GM23338 (cell line): ENCODE measurements around the gene EXOC3L1.

Experiments
- CREB1 ChIP-seq: fragments of 250-450 bp; sonication (Bioruptor Pico); IDR thresholded peaks from 2 replicates; pipeline ENCODE4 v1.5.0; 2020; ENCODE audit warnings: low read depth, mild to moderate bottlenecking, moderate library complexity
- ETS1 ChIP-seq: IDR thresholded peaks from 2 replicates; pipeline ENCODE4 v1.6.1; 2016; ENCODE audit warnings: antibody characterized with exemption
- EZH2 ChIP-seq: fragments of 200-600 bp; sonication (generic); IDR thresholded peaks from one replicate; pipeline ENCODE4 v1.8.0; 2017; ENCODE audit warnings: antibody characterized with exemption, mild to moderate bottlenecking, low read depth; ENCODE audit not compliant: unreplicated experiment
- EZH2phosphoT487 ChIP-seq: fragments of 200-600 bp; sonication (generic); IDR thresholded peaks from one replicate; pipeline ENCODE4 v1.8.1; 2018; ENCODE audit warnings: antibody characterized with exemption; ENCODE audit not compliant: unreplicated experiment
- NANOG ChIP-seq: IDR thresholded peaks from 2 replicates; pipeline ENCODE4 v1.6.1; 2016; ENCODE audit warnings: antibody characterized with exemption, borderline replicate concordance
- POLR2AphosphoS5 ChIP-seq: IDR thresholded peaks from 2 replicates; pipeline ENCODE4 v1.6.1; 2016; ENCODE audit warnings: antibody characterized with exemption, low read depth
- STAT1 ChIP-seq: IDR thresholded peaks from one replicate; pipeline ENCODE4 v1.6.1; 2016; ENCODE audit warnings: antibody characterized with exemption; ENCODE audit not compliant: unreplicated experiment
- ZNF114 ChIP-seq: fragments of 250-450 bp; sonication (Bioruptor Pico); IDR thresholded peaks from 2 replicates; pipeline ENCODE4 v1.5.0; 2020; ENCODE audit warnings: mild to moderate bottlenecking, moderate library complexity
- ZNF331 ChIP-seq: fragments of 250-450 bp; sonication (Bioruptor Pico); IDR thresholded peaks from 2 replicates; pipeline ENCODE4 v1.5.0; 2020; ENCODE audit warnings: low read depth, mild to moderate bottlenecking, moderate library complexity
- TF ChIP-seq, protein P1 (sequence below), 2 experiments: fragments of 200-600 bp in 1 of 2; sonication (generic) in 1 of 2; conservative IDR thresholded peaks; 2 replicates each; pipeline versions ENCODE4 v1.5.1 to v1.6.1; 2016 to 2017; ENCODE audit warnings: antibody characterized with exemption in 2 of 2, low read depth in 2 of 2, mild to moderate bottlenecking in 2 of 2, moderate library complexity in 1 of 2
- TF ChIP-seq, protein P2 (sequence below): IDR thresholded peaks from one replicate; pipeline ENCODE4 v1.6.1; 2018; ENCODE audit warnings: antibody characterized with exemption; ENCODE audit not compliant: unreplicated experiment

GRCh38 chr16:67182288-67182687 is 7.6 kb downstream of the EXOC3L1 start:
- TF ChIP-seq, protein P1, sequence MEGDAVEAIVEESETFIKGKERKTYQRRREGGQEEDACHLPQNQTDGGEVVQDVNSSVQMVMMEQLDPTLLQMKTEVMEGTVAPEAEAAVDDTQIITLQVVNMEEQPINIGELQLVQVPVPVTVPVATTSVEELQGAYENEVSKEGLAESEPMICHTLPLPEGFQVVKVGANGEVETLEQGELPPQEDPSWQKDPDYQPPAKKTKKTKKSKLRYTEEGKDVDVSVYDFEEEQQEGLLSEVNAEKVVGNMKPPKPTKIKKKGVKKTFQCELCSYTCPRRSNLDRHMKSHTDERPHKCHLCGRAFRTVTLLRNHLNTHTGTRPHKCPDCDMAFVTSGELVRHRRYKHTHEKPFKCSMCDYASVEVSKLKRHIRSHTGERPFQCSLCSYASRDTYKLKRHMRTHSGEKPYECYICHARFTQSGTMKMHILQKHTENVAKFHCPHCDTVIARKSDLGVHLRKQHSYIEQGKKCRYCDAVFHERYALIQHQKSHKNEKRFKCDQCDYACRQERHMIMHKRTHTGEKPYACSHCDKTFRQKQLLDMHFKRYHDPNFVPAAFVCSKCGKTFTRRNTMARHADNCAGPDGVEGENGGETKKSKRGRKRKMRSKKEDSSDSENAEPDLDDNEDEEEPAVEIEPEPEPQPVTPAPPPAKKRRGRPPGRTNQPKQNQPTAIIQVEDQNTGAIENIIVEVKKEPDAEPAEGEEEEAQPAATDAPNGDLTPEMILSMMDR (conservative IDR thresholded peaks at IDR 0.05; ENCODE audit: low read depth in 2 of 2) = no peak
- TF ChIP-seq CREB1 (no peak), EZH2 (no peak), STAT1 (no peak), POLR2AphosphoS5 (no peak), EZH2phosphoT487 (no peak), ZNF331 (CRISPR knock-in tag) (no peak), ETS1 (no peak), NANOG (no peak), ZNF114 (CRISPR knock-in tag) (no peak)
- TF ChIP-seq, protein P2, sequence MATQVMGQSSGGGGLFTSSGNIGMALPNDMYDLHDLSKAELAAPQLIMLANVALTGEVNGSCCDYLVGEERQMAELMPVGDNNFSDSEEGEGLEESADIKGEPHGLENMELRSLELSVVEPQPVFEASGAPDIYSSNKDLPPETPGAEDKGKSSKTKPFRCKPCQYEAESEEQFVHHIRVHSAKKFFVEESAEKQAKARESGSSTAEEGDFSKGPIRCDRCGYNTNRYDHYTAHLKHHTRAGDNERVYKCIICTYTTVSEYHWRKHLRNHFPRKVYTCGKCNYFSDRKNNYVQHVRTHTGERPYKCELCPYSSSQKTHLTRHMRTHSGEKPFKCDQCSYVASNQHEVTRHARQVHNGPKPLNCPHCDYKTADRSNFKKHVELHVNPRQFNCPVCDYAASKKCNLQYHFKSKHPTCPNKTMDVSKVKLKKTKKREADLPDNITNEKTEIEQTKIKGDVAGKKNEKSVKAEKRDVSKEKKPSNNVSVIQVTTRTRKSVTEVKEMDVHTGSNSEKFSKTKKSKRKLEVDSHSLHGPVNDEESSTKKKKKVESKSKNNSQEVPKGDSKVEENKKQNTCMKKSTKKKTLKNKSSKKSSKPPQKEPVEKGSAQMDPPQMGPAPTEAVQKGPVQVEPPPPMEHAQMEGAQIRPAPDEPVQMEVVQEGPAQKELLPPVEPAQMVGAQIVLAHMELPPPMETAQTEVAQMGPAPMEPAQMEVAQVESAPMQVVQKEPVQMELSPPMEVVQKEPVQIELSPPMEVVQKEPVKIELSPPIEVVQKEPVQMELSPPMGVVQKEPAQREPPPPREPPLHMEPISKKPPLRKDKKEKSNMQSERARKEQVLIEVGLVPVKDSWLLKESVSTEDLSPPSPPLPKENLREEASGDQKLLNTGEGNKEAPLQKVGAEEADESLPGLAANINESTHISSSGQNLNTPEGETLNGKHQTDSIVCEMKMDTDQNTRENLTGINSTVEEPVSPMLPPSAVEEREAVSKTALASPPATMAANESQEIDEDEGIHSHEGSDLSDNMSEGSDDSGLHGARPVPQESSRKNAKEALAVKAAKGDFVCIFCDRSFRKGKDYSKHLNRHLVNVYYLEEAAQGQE = no peak
